ENCODE data around the gene RINL. TPM values are rescaled to one million over a fixed set of nuclear protein-coding genes. Genes with fewer than 3 reads are reported as not detected.

RINL gene
- total RNA-seq, 1 experiment from 2014 or later = 1.3 TPM

DNA sequence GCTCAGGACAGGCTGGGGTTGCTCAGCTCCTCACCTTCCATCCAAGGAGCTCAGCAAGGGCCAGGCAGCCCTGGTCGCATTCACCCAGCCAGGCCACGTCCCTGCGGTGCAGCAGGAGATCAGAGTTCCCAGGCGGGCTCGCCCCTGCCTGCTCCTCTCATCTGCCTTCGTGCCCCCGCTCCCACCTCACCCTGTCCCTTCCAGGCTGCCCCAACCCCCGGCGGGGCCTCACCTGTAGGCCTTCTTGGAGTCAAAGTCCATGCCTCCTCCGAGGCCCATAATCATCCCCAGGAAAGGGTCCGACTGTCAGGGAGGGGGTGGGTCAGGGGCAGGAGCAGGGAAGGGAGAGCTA lies 1.3 kb upstream of the RINL start:
- TF ChIP-seq, protein P1, sequence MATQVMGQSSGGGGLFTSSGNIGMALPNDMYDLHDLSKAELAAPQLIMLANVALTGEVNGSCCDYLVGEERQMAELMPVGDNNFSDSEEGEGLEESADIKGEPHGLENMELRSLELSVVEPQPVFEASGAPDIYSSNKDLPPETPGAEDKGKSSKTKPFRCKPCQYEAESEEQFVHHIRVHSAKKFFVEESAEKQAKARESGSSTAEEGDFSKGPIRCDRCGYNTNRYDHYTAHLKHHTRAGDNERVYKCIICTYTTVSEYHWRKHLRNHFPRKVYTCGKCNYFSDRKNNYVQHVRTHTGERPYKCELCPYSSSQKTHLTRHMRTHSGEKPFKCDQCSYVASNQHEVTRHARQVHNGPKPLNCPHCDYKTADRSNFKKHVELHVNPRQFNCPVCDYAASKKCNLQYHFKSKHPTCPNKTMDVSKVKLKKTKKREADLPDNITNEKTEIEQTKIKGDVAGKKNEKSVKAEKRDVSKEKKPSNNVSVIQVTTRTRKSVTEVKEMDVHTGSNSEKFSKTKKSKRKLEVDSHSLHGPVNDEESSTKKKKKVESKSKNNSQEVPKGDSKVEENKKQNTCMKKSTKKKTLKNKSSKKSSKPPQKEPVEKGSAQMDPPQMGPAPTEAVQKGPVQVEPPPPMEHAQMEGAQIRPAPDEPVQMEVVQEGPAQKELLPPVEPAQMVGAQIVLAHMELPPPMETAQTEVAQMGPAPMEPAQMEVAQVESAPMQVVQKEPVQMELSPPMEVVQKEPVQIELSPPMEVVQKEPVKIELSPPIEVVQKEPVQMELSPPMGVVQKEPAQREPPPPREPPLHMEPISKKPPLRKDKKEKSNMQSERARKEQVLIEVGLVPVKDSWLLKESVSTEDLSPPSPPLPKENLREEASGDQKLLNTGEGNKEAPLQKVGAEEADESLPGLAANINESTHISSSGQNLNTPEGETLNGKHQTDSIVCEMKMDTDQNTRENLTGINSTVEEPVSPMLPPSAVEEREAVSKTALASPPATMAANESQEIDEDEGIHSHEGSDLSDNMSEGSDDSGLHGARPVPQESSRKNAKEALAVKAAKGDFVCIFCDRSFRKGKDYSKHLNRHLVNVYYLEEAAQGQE (IDR thresholded peaks at IDR 0.05; ENCODE audit: insufficient read depth in 1 of 2, low read depth in 2 of 2, low read length in 1 of 2) = no peak
- TF ChIP-seq SIN3A (IDR thresholded peaks at IDR 0.05; ENCODE audit: borderline replicate concordance, insufficient read depth, low read depth, low read length) (no peak), TCF7L2 (IDR thresholded peaks at IDR 0.05; ENCODE audit: low read depth, low read length) (no peak), POLR2AphosphoS5 (IDR thresholded peaks at IDR 0.05; ENCODE audit: low read depth, low read length) (no peak)
- TF ChIP-seq, protein P2, sequence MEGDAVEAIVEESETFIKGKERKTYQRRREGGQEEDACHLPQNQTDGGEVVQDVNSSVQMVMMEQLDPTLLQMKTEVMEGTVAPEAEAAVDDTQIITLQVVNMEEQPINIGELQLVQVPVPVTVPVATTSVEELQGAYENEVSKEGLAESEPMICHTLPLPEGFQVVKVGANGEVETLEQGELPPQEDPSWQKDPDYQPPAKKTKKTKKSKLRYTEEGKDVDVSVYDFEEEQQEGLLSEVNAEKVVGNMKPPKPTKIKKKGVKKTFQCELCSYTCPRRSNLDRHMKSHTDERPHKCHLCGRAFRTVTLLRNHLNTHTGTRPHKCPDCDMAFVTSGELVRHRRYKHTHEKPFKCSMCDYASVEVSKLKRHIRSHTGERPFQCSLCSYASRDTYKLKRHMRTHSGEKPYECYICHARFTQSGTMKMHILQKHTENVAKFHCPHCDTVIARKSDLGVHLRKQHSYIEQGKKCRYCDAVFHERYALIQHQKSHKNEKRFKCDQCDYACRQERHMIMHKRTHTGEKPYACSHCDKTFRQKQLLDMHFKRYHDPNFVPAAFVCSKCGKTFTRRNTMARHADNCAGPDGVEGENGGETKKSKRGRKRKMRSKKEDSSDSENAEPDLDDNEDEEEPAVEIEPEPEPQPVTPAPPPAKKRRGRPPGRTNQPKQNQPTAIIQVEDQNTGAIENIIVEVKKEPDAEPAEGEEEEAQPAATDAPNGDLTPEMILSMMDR (IDR thresholded peaks at IDR 0.05) = no peak
- Histone ChIP-seq H3K27me3 (ENCODE audit: control insufficient read depth, insufficient read depth, low read length) (no peaks in the 10 kb centered on the region), H3K4me3 (ENCODE audit: low read depth in 2 of 2, low read length in 2 of 2) (no peak overlapping the region), H3K9me3 (ENCODE audit: control insufficient read depth, insufficient read depth, low read depth, low read length) (no peaks in the 10 kb centered on the region), H3K27ac (ENCODE audit: low read length) (no peak overlapping the region), H3K36me3 (ENCODE audit: control insufficient read depth, insufficient read depth, low read length) (no peaks in the 10 kb centered on the region), H3K4me1 (ENCODE audit: control insufficient read depth, insufficient read depth, low read length) (peaks cover 7% of the 10 kb centered on the region; the same call in 1 of the 2 replicates)
- ATAC-seq (peak; percentile 10), DNase-seq (ENCODE audit: low read depth, low spot score) (no peak)
- ChIA-PET CTCF (interaction anchor here (0.5 to 4.9 kb wide), 3 partner anchors 8 to 477 kb away, joined by 3 to 27 read pairs (median 5); partner anchors contain the start of gene FAM98C), POLR2A (interaction anchor here (0.5 to 1.1 kb wide), 3 partner anchors 9 to 518 kb away, joined by 3 to 4 read pairs (median 3); no protein-coding TSS in a partner anchor)
- in situ Hi-C loops (cut with HindIII; ENCODE audit: low pct_unique_long_range_greater_than_20kb, low sequenced_read_pairs) = no loop called here
- BruUV-seq (replicated peaks) = no TSS peak
- intact Hi-C loops (cut with micrococcal nuclease; ENCODE audit: unreplicated experiment) = no loop called here

DNA sequence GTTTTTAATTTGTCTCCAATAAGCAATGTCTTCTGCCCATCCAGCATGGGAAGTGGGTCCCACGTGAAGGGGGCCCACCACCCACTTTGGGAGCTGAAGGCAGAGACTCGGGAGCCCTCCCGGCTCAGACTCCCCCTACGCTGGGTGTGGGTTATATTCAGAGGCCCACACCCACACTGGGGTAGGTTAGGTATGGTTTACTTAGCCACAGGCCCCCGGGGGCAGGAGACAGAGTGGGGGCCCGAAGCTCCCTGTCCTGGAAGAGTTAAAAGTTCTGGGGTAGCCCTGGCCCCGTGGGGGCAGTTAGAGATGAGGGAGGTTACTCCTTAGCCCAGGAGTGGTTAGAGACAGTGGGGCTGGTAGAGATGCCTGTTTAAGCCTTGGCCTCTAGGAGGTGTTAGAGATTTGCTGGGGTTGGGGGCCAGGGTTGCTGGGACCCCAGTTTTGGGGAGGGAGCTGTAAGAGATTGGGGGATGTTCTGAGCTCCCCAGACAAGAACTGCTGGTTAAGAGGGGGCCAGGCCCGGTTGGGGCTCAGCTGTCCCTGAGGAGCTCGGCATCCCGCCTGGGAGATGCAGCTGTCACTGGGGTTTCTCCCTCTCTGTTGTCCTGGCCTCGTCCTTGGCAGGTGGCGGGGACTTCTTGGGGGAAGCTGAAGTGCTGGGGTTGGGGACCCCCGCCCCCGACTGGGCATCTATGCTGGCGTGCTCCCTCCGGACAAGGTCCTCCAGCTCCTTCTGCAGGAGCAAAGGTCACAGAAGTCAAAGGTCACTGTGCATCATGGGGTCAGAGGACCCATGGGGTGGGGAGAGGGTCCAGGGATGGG lies 712 bp upstream of the RINL start:
- Histone ChIP-seq H3K4me3 (ENCODE audit: low read depth in 2 of 2, low read length in 2 of 2) (no peak overlapping the region), H3K27ac (ENCODE audit: low read length) (peak overlapping the region; percentile 5; the same call in 1 of the 2 replicates), H3K9me3 (ENCODE audit: control insufficient read depth, insufficient read depth, low read depth, low read length) (no peaks in the 10 kb centered on the region), H3K36me3 (ENCODE audit: control insufficient read depth, insufficient read depth, low read length) (no peaks in the 10 kb centered on the region), H3K27me3 (ENCODE audit: control insufficient read depth, insufficient read depth, low read length) (no peaks in the 10 kb centered on the region), H3K4me1 (ENCODE audit: control insufficient read depth, insufficient read depth, low read length) (peaks cover 7% of the 10 kb centered on the region; the same call in 1 of the 2 replicates)
- intact Hi-C loops (cut with micrococcal nuclease; ENCODE audit: unreplicated experiment) (no loop called here), in situ Hi-C loops (cut with HindIII; ENCODE audit: low pct_unique_long_range_greater_than_20kb, low sequenced_read_pairs) (no loop called here)
- ChIA-PET POLR2A (interaction anchor here (0.5 to 1.1 kb wide), 4 partner anchors 9 to 518 kb away, joined by 3 to 5 read pairs (median 4); no protein-coding TSS in a partner anchor), CTCF (interaction anchor here (0.6 to 4.9 kb wide), 3 partner anchors 9 to 476 kb away, joined by 3 to 27 read pairs (median 6); partner anchors contain the start of gene FAM98C)
- no peak for DNase-seq (ENCODE audit: low read depth, low spot score)
- TF ChIP-seq TCF7L2 (IDR thresholded peaks at IDR 0.05; ENCODE audit: low read depth, low read length) (no peak), POLR2AphosphoS5 (IDR thresholded peaks at IDR 0.05; ENCODE audit: low read depth, low read length) (no peak), SIN3A (IDR thresholded peaks at IDR 0.05; ENCODE audit: borderline replicate concordance, insufficient read depth, low read depth, low read length) (no peak)
- TF ChIP-seq, protein P1 (IDR thresholded peaks at IDR 0.05; ENCODE audit: insufficient read depth in 1 of 2, low read depth in 2 of 2, low read length in 1 of 2) = no peak
- TF ChIP-seq, protein P2 (IDR thresholded peaks at IDR 0.05) = no peak
- BruUV-seq (replicated peaks) = TSS peak; percentile 90
- ATAC-seq = no peak
